CD4-positive, alpha-beta T cell treated with Interleukin-2 at 100 ng/mL for 4 hours (primary cell): ENCODE data around the gene ZXDC.

Experiments used
- DNase-seq: peaks from one replicate; pipeline ENCODE4 v3.0.0-alpha.2; 2020; ENCODE audit warnings: low spot score

ZXDC gene

GRCh38 chr3:126393563-126393962 is 82.1 kb downstream of the ZXDC start:
- DNase-seq: no peak

- DNase-seq: no peak
These were observed 83.4 kb downstream of the ZXDC start for GRCh38 chr3:126392246-126392645.

GRCh38 chr3:126391631-126392030 is 84.1 kb downstream of the ZXDC start:
- DNase-seq: no peak

- DNase-seq: no peak
These were observed 84.9 kb downstream of the ZXDC start for GRCh38 chr3:126390751-126391150.

GRCh38 chr3:126390201-126390600 is 85.5 kb downstream of the ZXDC start:
- DNase-seq: no peak

GRCh38 chr3:126389794-126390146 is 85.9 kb downstream of the ZXDC start:
- no peak for DNase-seq

GRCh38 chr3:126389112-126389793 is 86.4 kb downstream of the ZXDC start:
- peak; percentile 1 for DNase-seq
